ENCODE measurements around the gene FGR.
"Not testable (repeated sequence)": the region's sequence is repeated elsewhere in the genome, so short reads cannot be mapped to it uniquely, and the experiment has no call there.

GRCh38 chr1:27640514-27640913 lies 5.5 kb upstream of the FGR start:
- not testable (repeated sequence) for TF ChIP-seq CTCF, POLR2AphosphoS5 (IDR thresholded peaks at IDR 0.05)
